RWPE1 (cell line): Measurements from ENCODE around the gene HOXD13.

Source experiments
- CTCF ChIA-PET: fragments of 350-600 bp; sonication (Branson Sonifier 250); formaldehyde crosslinking; extraction: SDS; loops from one replicate; lab custom pipeline; 2021; lab: Yijun Ruan, JAX
- POLR2A ChIA-PET: fragments of 400-600 bp; formaldehyde crosslinking; extraction: SDS; loops from one replicate; lab custom pipeline; 2020; ENCODE audit warnings: antibody characterized with exemption; ENCODE audit not compliant: low non-redundant PET; lab: Yijun Ruan, JAX
- DNase-seq: peaks from one replicate; pipeline ENCODE4 v3.0.0; 2012; ENCODE audit warnings: low spot score
- H3K27ac ChIP-seq: fragments of 450-650 bp; 2 replicates; pipeline ENCODE4 v1.5.1; 2017
- TF ChIP-seq, protein P1 (sequence below): fragments of 450-650 bp; conservative IDR thresholded peaks from 2 replicates; pipeline ENCODE4 v1.5.1; 2017; ENCODE audit warnings: low read depth, mild to moderate bottlenecking

Gene HOXD13

DNA sequence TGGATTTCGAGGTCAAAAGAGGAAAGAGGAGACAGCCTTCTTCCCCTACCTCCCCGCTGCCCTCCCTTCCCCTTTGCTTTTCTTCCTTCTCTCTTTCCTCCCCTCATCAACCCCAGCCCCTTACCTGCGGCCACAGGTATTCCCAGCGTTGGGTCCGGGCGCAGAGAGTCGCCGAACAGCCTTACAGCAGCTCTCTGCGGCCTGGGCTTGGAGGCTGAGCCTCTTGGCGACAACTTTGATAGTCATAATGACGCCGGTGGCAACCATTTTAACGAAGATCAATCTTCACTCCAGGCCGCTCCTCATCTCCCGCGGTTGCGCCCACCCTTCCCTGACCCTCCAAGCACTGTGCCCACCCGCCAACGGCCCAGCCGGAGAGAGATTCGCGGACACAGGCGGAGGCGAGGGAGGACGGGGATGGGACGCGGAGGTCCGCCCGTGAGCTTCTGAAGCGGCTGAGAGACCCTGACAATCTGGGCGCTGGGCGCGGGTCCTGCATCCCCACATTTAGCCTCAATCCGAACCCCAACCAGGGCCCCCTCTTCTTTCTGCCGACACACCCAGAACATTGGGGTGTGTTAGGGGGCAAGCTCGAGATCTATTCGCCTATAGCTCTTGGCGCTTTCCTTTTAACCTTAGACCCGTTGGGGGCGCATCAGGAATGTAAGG lies 7.3 kb upstream of the HOXD13 start:
- H3K27ac ChIP-seq, result no peak overlapping the region
- CTCF ChIA-PET, result interaction anchor here (0.7 to 1.1 kb wide), 5 partner anchors 84 to 708 kb away, joined by 3 to 7 read pairs (median 3); no protein-coding TSS in a partner anchor
- POLR2A ChIA-PET, result no interaction called here
- DNase-seq, result no peak
- TF ChIP-seq, protein P1, sequence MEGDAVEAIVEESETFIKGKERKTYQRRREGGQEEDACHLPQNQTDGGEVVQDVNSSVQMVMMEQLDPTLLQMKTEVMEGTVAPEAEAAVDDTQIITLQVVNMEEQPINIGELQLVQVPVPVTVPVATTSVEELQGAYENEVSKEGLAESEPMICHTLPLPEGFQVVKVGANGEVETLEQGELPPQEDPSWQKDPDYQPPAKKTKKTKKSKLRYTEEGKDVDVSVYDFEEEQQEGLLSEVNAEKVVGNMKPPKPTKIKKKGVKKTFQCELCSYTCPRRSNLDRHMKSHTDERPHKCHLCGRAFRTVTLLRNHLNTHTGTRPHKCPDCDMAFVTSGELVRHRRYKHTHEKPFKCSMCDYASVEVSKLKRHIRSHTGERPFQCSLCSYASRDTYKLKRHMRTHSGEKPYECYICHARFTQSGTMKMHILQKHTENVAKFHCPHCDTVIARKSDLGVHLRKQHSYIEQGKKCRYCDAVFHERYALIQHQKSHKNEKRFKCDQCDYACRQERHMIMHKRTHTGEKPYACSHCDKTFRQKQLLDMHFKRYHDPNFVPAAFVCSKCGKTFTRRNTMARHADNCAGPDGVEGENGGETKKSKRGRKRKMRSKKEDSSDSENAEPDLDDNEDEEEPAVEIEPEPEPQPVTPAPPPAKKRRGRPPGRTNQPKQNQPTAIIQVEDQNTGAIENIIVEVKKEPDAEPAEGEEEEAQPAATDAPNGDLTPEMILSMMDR, result no peak

DNA sequence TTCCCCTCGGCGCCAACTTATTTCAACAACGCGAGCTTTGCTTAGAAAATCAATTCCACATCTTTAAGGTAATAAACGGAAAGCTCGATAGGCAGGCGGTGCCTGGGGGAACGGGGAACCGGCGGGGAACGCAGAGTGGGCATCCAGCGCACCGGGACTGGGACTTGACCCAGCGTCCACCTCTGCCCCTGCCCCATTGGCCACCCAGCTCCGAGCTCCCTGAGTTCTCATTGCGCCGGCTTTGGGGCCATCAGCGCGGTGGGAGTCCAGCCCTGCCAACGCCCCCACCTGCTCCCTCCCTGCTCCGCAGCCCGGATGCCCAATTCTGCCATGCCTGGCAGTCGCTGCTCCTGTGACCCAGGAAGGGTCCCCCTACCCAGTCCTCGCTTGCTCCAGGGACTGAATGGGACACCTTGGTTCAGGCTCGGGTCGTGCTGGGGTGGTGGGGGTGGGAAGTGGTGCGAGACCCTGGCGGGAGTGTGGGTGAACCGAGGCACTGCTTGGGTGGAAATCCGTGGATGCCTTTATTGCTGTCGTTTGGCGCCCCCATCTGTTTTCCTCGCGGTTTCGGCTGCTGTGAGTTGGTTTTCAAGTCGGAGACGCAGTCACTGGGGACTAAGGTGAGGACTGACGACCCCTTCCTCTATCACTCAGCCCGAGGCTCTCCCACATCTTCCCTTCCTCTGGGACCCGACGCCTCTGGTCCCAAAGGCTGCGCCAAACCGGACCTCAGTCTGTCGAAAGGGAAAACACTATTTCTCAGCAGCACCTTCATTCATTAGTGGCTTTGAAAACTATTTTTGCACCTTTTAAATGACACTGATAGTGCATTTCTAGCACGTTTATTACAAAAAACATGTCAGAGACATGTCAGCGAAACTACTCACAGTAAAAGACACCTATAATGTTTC lies 6.4 kb upstream of the HOXD13 start:
- TF ChIP-seq, protein P1, result peak; percentile 54
- POLR2A ChIA-PET, result no interaction called here
- peak; percentile 21 for DNase-seq

DNA sequence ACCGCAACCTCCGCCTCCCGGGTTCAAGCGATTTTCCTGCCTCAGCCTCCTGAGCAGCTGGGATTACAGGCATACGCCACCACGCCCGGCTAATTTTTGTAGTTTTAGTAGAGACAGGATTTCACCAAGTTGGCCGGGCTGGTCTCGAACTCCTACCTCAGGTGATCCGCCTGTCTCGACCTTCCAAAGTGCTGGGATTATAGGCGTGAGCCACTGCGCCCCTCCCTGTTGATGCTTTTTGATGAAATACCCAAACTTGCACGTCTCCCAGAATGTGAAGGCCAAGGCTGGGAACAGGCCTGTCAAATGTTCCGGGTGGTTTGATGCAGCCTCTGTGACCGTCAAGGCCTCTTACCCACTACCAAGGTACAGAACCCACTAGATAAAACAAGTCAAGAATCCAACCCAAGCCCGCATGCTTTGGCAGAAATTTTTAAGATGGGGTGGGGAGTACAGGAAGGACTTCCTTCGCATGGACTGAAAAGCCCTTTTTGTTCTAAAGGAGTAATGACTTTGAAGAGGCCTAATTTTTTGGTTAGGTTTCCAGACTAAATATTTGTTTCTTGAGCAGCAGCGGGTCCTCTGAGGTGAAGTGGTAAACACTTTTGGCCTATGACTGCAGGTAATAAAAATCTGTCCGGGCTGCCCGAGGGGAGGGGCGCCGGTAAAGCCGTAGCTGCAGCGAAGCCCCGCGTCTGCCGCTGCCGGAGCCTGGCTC lies 5.0 kb upstream of the HOXD13 start:
- CTCF ChIA-PET, result interaction anchor here (0.5 to 2.0 kb wide), 10 partner anchors 10 to 1781 kb away, joined by 3 to 11 read pairs (median 3); no protein-coding TSS in a partner anchor
- POLR2A ChIA-PET, result no interaction called here
- TF ChIP-seq, protein P1, result no peak

More for the DNA sequence above, 6.4 kb upstream of the HOXD13 start:
- no peak overlapping the region for H3K27ac ChIP-seq
- CTCF ChIA-PET, result interaction anchor here (0.7 to 1.1 kb wide), 5 partner anchors 85 to 400 kb away, joined by 3 to 7 read pairs (median 3); no protein-coding TSS in a partner anchor

DNA sequence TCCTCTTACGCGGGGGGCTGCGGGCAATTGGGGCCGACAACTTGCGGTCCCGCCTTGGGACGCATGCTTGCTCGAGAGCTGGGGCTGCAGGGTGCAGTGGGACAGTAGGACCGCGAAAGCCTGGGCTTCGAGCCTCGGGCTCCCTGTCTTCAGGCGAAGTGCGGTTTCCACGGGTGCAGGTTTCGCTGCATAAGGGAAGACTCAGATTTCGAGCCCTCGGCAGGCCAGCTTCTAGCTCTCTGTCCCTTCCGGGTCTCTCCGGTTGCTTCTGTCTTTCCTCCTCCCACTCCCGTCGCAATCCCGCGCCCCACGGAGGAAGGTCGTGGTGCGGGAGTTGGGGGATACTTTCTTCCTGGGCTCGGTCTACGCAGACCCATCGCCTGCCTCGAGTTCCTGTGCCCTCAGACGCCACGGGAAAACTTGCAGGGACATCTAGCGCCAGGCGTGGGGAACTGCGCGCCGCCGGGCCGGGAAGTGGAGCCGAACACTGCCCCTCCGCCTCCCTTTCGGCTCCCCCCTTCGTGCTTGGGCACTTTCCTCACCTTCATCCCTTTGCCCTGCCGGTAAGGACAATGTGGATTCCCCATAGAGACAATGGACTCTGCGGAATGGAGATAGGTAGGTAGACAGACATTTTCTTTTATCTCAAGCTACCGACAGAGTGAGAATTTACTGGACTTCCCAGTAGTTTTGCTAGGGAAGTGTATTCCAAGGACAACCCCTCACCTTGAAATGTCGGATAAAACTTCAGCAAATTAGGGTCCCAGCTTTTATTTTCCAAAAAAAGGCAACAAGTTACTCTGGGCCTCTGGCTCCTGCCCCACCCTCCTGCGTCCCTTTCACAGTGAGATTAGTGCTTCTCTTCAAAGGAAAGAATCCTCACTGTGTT lies 4.2 kb upstream of the HOXD13 start:
- no peak overlapping the region for H3K27ac ChIP-seq
- POLR2A ChIA-PET, result no interaction called here
- TF ChIP-seq, protein P1, result peak; percentile 95
- CTCF ChIA-PET, result interaction anchor here (0.5 to 2.0 kb wide), 17 partner anchors 9 to 1780 kb away, joined by 3 to 11 read pairs (median 3); partner anchors contain the start of gene HOXD11
- peak; percentile 53 for DNase-seq

More for the DNA sequence above, 5.0 kb upstream of the HOXD13 start:
- DNase-seq, result no peak
- no peak overlapping the region for H3K27ac ChIP-seq

DNA sequence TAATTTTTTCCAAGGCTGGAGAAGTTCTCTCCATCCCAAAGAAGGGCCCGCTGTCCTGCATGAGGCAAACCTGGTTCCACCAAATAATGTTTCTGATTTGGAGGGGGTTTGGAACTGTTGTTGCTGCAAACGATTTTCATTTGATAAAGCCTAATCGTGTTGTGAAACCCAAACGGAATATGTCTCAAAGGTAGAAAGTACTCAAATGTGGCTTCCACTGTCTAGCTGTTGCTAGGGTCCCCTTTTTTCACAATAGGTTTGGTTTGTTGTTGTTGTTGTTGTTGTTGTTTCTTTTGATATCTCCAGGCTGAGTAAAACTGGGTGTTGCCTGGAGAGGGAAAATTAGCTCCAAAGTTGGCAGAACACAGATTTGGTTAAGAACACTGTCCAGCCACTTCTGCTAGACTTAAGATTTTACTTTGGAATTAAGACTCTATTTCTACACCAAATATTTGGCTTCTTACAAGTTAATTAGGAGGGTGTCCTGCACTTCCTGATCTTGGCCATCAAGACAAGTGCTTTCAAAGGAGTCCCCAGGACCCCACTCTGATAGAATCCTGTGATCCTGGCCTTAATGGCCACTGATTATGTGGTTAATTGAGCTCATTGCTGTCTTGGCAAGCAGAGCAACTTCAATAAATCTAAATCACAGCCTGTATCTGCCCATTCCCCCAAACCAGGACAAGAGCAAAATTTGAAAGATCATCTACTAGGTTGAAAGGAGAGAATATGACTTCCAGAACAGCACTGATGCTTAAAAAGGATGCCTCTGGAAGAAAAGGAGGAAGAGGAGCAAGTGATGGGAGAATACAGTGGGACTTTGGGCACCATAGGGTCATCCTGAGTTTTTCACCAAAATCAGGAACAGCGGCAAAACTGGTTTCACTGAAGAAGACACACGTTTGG lies 3.3 kb upstream of the HOXD13 start:
- no peak overlapping the region for H3K27ac ChIP-seq
- POLR2A ChIA-PET, result no interaction called here

More for the DNA sequence above, 3.3 kb upstream of the HOXD13 start:
- TF ChIP-seq, protein P1, result no peak
- DNase-seq, result no peak
- CTCF ChIA-PET, result interaction anchor here (0.6 to 2.0 kb wide), 13 partner anchors 8 to 1051 kb away, joined by 3 to 11 read pairs (median 4); partner anchors contain the start of gene HOXD11
